Measurements from ENCODE around the gene KIF7.

DNA sequence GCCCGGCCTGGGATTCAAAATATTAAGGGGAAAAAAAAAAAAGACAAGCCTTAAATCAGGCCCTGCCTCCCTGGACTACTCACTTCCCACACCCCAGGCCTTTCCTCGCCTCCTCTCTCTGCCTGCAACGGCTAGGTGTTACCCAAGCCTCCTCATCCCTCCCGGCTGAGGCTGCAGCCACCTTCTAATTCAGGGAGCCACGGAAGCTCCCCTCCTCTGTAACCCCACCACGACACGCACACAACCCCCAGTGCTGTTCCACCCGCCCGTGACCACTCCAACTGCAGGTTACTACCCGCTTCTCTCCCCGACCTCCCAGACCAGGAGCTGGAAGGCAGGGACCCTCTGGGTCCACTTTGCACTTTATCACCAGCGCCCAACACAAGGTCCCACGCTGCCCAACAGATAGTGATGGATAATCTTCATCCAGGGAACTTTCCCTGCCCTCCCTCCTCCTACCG, 936 bp downstream of the KIF7 start:
- no peak for TF ChIP-seq CTCF (conservative IDR thresholded peaks at IDR 0.05; ENCODE audit: low read depth in 2 of 2)
- no peak for TF ChIP-seq POLR2AphosphoS5 (IDR thresholded peaks at IDR 0.05; ENCODE audit: low read depth)
- no peak for TF ChIP-seq REST (IDR thresholded peaks at IDR 0.05; ENCODE audit: unreplicated experiment)
- no peak for TF ChIP-seq EZH2 (IDR thresholded peaks at IDR 0.05; ENCODE audit: low read depth, unreplicated experiment)
- TF ChIP-seq CREB1 (CRISPR knock-in tag; IDR thresholded peaks at IDR 0.05; ENCODE audit: low read depth): no peak
- TF ChIP-seq EZH2phosphoT487 (IDR thresholded peaks at IDR 0.05; ENCODE audit: unreplicated experiment): no peak
- no peak for TF ChIP-seq STAT1 (IDR thresholded peaks at IDR 0.05; ENCODE audit: unreplicated experiment)
- TF ChIP-seq JUNB (IDR thresholded peaks at IDR 0.05; ENCODE audit: unreplicated experiment): no peak

Data from GM23338 (cell line).